ENCODE measurements around the gene ZC3H8.
A peak's percentile ranks its signal among the peaks of the same experiment; 100 is the strongest.

ZC3H8 gene

DNA sequence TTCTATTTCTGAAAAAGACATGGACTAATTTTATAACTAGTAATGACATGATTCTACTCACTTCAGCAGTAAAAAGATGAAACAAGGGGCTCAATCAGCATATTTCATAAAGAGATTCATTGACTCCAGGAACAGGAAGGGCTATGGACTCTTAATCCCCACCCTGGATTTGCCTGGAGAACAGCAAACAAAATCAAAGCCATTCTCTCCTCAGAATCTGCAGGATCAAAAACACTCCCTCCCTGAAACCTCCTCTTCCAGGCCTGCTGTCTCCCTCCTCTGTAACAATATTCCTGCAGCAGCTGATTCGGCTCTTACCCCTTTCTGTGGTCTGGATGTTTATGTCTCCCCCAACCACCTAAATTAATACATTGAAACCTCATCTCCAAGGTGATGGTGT lies 57.0 kb downstream of the ZC3H8 start:
- H3K9me3 Mint-ChIP-seq = peaks cover 2 to 4% of the 10 kb centered on the region in 2 donors
- DNase-seq (no peak), ATAC-seq (replicated peaks) (no peak)
- no peaks in the 10 kb centered on the region for H3K27me3 Mint-ChIP-seq
- H3K27ac Mint-ChIP-seq = no peak overlapping the region
- H3K4me3 Mint-ChIP-seq = no peak overlapping the region
- H3K36me3 Mint-ChIP-seq = peaks cover 2 to 3% of the 10 kb centered on the region in 2 donors
- H3K4me1 Mint-ChIP-seq = peaks cover 9 to 22% of the 10 kb centered on the region in 2 donors

DNA sequence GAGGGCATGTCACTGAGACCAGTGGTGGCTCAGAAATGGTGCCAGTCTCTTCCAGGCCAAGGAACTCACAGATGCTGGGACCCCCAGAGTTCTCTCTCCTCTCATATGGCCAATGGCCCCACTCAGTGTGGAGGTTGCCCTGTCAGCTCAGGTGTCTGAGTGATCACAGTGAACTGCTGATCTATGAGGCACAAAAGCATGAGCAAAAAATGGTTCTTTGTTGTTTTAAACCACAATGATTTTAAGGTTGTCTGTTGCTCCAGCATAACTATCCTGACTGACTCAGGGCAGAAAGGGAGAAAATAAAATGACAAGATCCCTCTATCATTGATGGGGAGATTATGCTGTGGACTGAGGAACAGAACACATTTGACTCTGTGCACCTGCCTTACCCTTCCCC lies 58.9 kb downstream of the ZC3H8 start:
- Mint-ChIP-seq H3K27ac (no peak overlapping the region), H3K4me3 (no peak overlapping the region), H3K36me3 (no peaks in the 10 kb centered on the region), H3K27me3 (no peaks in the 10 kb centered on the region), H3K9me3 (peaks cover 0 to 3% of the 10 kb centered on the region in 2 donors), H3K4me1 (peaks cover 9 to 22% of the 10 kb centered on the region in 2 donors)
- DNase-seq = no peak
- no peak for ATAC-seq (replicated peaks)

GRCh38 chr2:112195167-112195766 lies 59.6 kb downstream of the ZC3H8 start:
- no peaks in the 10 kb centered on the region for H3K36me3 Mint-ChIP-seq
- no peak overlapping the region for H3K27ac Mint-ChIP-seq
- no peaks in the 10 kb centered on the region for H3K27me3 Mint-ChIP-seq
- H3K9me3 Mint-ChIP-seq = peaks cover 0 to 3% of the 10 kb centered on the region in 2 donors
- DNase-seq = no peak
- no peak overlapping the region for H3K4me3 Mint-ChIP-seq
- no peak for ATAC-seq (replicated peaks)
- H3K4me1 Mint-ChIP-seq = peaks cover 9 to 22% of the 10 kb centered on the region in 2 donors

GRCh38 chr2:112194482-112194881 lies 60.4 kb downstream of the ZC3H8 start:
- no peaks in the 10 kb centered on the region for H3K27me3 Mint-ChIP-seq
- DNase-seq (no peak), ATAC-seq (replicated peaks) (no peak)
- H3K4me1 Mint-ChIP-seq = peaks cover 5 to 15% of the 10 kb centered on the region in 2 donors
- no peak overlapping the region for H3K27ac Mint-ChIP-seq
- H3K36me3 Mint-ChIP-seq = no peaks in the 10 kb centered on the region
- H3K4me3 Mint-ChIP-seq = no peak overlapping the region
- no peaks in the 10 kb centered on the region for H3K9me3 Mint-ChIP-seq

DNA sequence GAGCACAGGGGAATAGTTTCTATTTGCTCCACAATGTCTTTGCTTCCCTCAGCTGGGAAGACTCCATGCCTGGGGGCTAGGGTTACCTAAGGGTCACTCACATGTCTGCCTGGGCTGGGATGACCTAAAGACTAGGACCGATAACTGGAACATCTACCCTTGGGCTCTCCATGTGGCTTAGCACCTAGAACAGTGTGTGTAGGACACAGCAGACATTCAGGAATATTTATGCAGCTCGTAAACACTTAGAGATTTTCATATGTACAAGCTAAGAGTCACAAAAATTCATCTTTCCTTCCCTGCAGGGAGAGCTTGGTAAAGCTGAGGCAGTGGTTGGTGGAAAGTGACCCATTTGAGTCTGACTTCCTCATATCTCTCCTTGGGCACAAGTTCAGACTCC lies 60.8 kb downstream of the ZC3H8 start:
- Mint-ChIP-seq H3K36me3 (no peaks in the 10 kb centered on the region), H3K27me3 (no peaks in the 10 kb centered on the region), H3K4me1 (peaks cover 2 to 14% of the 10 kb centered on the region in 2 donors), H3K27ac (no peak overlapping the region), H3K9me3 (no peaks in the 10 kb centered on the region), H3K4me3 (no peak overlapping the region)
- DNase-seq = no peak
- ATAC-seq (replicated peaks) = no peak

GRCh38 chr2:112189001-112189556 lies 65.8 kb downstream of the ZC3H8 start:
- no peaks in the 10 kb centered on the region for H3K36me3 Mint-ChIP-seq
- peaks cover 2 to 7% of the 10 kb centered on the region in 2 donors for H3K9me3 Mint-ChIP-seq
- ATAC-seq (replicated peaks) = no peak
- no peak for DNase-seq
- peak overlapping the region; percentile 91 for H3K27ac Mint-ChIP-seq
- no peak overlapping the region for H3K4me3 Mint-ChIP-seq
- peaks cover 0 to 3% of the 10 kb centered on the region in 2 donors for H3K27me3 Mint-ChIP-seq
- H3K4me1 Mint-ChIP-seq = peaks cover 21 to 23% of the 10 kb centered on the region in 2 donors

GRCh38 chr2:112187805-112188596 lies 66.8 kb downstream of the ZC3H8 start:
- Mint-ChIP-seq H3K27ac (peak overlapping the region; percentile 91), H3K4me3 (peak overlapping the region; percentile 15 to 23), H3K27me3 (peaks cover 0 to 13% of the 10 kb centered on the region in 2 donors), H3K36me3 (no peaks in the 10 kb centered on the region), H3K9me3 (peaks cover 2 to 7% of the 10 kb centered on the region in 2 donors), H3K4me1 (peaks cover 24 to 29% of the 10 kb centered on the region in 2 donors)
- ATAC-seq (replicated peaks) (peak; percentile 92 to 94), DNase-seq (peak; percentile 25)

GRCh38 chr2:112187046-112187715 lies 67.7 kb downstream of the ZC3H8 start:
- H3K4me1 Mint-ChIP-seq = peaks cover 25 to 29% of the 10 kb centered on the region in 2 donors
- peaks cover 0 to 21% of the 10 kb centered on the region in 2 donors for H3K27me3 Mint-ChIP-seq
- H3K4me3 Mint-ChIP-seq = no peak overlapping the region

GRCh38 chr2:112185131-112185530 lies 69.7 kb downstream of the ZC3H8 start:
- Mint-ChIP-seq H3K36me3 (no peaks in the 10 kb centered on the region), H3K4me1 (peaks cover 25 to 32% of the 10 kb centered on the region in 2 donors), H3K27ac (no peak overlapping the region), H3K4me3 (no peak overlapping the region), H3K27me3 (peaks cover 8 to 40% of the 10 kb centered on the region in 2 donors), H3K9me3 (peaks cover 4 to 7% of the 10 kb centered on the region in 2 donors)
- ATAC-seq (replicated peaks) = no peak
- no peak for DNase-seq

More at GRCh38 chr2:112187046-112187715, 67.7 kb downstream of the ZC3H8 start:
- DNase-seq = no peak
- Mint-ChIP-seq H3K9me3 (peaks cover 2 to 7% of the 10 kb centered on the region in 2 donors), H3K27ac (peak overlapping the region; percentile 91), H3K36me3 (no peaks in the 10 kb centered on the region)
- no peak for ATAC-seq (replicated peaks)

DNA sequence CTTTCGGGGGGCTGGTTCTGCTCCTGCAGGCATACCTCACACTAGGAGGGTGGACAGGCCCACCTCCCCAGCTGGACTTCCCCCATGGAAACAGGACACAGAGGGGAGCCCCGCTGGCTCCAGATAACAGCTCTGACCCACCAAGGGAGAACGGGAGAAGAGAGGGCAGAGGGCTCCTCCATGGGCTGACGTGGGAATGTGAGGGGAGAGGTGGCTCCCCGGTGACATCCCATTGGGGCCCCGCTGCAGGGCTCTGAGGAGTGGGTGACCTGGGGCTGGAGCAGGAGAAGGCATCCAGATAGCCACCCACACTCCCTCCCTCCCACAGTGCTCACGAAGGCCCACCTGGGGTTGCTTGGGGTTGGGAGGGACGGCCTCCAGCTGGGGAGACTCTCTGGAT lies 70.7 kb downstream of the ZC3H8 start:
- Mint-ChIP-seq H3K4me1 (peaks cover 23 to 29% of the 10 kb centered on the region in 2 donors), H3K4me3 (no peak overlapping the region), H3K27ac (peak overlapping the region; percentile 48), H3K36me3 (no peaks in the 10 kb centered on the region), H3K27me3 (peaks cover 18 to 50% of the 10 kb centered on the region in 2 donors), H3K9me3 (peaks cover 4 to 7% of the 10 kb centered on the region in 2 donors)
- DNase-seq (no peak), ATAC-seq (replicated peaks) (no peak)

- Mint-ChIP-seq H3K4me1 (peaks cover 18 to 23% of the 10 kb centered on the region in 2 donors), H3K4me3 (no peak overlapping the region), H3K36me3 (no peaks in the 10 kb centered on the region), H3K27me3 (peaks cover 24 to 56% of the 10 kb centered on the region in 2 donors), H3K9me3 (peaks cover 4 to 7% of the 10 kb centered on the region in 2 donors), H3K27ac (peak overlapping the region; percentile 48)
- DNase-seq (no peak), ATAC-seq (replicated peaks) (no peak)
These were observed 71.4 kb downstream of the ZC3H8 start for GRCh38 chr2:112183327-112184025.

DNA sequence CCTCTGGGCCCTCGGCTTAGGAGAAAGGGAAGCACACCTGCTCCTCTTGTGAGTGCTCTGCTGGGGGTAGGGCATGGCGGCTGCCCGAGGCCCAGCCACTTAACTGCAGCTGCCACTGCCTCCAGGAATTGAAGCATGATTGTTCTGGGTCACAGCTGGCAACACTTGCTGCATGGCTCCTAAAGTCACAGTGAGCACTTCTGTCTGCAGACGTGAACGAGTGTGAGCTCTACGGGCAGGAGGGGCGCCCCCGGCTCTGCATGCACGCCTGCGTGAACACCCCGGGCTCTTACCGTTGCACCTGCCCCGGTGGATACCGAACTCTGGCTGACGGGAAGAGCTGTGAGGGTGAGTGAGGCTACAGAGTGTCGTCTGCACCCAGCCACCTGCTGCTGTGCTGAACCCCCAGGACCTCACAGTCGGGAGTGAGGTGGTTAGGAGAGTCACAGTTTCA lies 72.2 kb downstream of the ZC3H8 start:
- peak; percentile 31 to 60 for ATAC-seq (replicated peaks)
- no peaks in the 10 kb centered on the region for H3K36me3 Mint-ChIP-seq

DNA sequence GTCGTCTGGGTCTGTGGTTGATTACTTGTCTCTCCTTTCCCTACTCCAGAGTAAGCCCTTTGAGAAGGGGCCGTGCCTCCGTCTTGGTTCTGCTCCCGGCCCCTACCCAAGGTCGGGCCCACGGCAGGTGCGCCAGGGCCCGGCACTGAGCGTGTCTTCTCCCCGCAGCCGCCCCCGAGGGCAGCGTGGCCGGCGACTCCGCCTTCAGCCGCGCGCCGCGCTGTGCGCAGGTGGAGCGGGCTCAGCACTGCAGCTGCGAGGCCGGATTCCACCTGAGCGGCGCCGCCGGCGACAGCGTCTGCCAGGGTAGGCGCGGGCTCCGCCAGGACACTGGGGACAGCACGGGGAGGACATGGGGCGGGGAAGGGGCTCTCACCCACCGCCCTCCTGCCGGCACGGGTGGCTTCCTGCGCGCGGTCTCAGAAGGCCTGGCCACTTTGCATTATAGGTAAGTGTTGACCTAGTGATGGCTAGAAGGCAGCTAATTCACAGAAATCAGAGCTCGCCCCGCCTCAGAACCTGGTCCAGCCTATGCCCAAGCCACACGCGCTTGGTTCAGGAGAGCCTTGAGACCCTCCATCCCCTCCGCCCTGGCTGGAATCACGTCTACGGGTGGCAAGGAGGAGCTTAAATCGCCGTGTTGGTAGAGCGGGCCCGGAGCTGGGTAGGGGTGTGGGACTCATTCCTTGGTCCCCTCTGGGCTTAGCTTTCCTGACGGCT lies 73.1 kb downstream of the ZC3H8 start:
- H3K4me1 Mint-ChIP-seq = peaks cover 8 to 9% of the 10 kb centered on the region in 2 donors

More for the DNA sequence above, 72.2 kb downstream of the ZC3H8 start:
- Mint-ChIP-seq H3K9me3 (peaks cover 4 to 7% of the 10 kb centered on the region in 2 donors), H3K4me3 (no peak overlapping the region), H3K4me1 (peaks cover 11 to 14% of the 10 kb centered on the region in 2 donors), H3K27me3 (peaks cover 32 to 65% of the 10 kb centered on the region in 2 donors), H3K27ac (no peak overlapping the region)
- no peak for DNase-seq

More for the DNA sequence above, 73.1 kb downstream of the ZC3H8 start:
- ATAC-seq (replicated peaks) = peak; percentile 59 to 74
- H3K4me3 Mint-ChIP-seq = no peak overlapping the region
- H3K36me3 Mint-ChIP-seq = no peaks in the 10 kb centered on the region
- peaks cover 32 to 72% of the 10 kb centered on the region in 2 donors for H3K27me3 Mint-ChIP-seq
- H3K27ac Mint-ChIP-seq = no peak overlapping the region
- DNase-seq = no peak
- H3K9me3 Mint-ChIP-seq = peaks cover 0 to 2% of the 10 kb centered on the region in 2 donors
